Left lung (tissue), 10 donors: Measurements from ENCODE around the gene RNF126. TPM values are rescaled to one million over a fixed set of nuclear protein-coding genes. Genes with fewer than 3 reads are reported as not detected.

Experiments used
- ATAC-seq: fragments of 200-7000 bp; cut with Tn5 transposase; one replicate; pipeline ENCODE4 v1.9.1; 2020; ENCODE audit warnings: moderate library complexity
- DNase-seq, 4 donors: peaks; one replicate each; pipeline ENCODE4 v3.0.0-alpha.2; 2013 to 2020
- H3K27ac ChIP-seq, 2 donors: fragments of 200-600 bp; sonication (generic) in 1 of 2; one replicate each; pipeline versions ENCODE4 v1.5.0 to v1.8.0; 2020 to 2021
- H3K27me3 ChIP-seq, 2 donors: fragments of 200-600 bp; sonication (generic) in 1 of 2; one replicate each; pipeline versions ENCODE4 v1.5.0 to v1.8.0; 2020 to 2021
- H3K36me3 ChIP-seq, 2 donors: fragments of 200-600 bp; sonication (generic) in 1 of 2; one replicate each; pipeline versions ENCODE4 v1.5.0 to v1.8.0; 2020 to 2021
- H3K4me1 ChIP-seq, 2 donors: fragments of 200-600 bp; one replicate each; pipeline ENCODE4 v1.8.0; 2021
- H3K4me3 ChIP-seq, 2 donors: fragments of 200-600 bp; sonication (generic) in 1 of 2; one replicate each; pipeline versions ENCODE4 v1.5.0 to v1.8.0; 2020 to 2021; ENCODE audit warnings: mild to moderate bottlenecking in 1 of 2
- H3K9me3 ChIP-seq, 2 donors: fragments of 200-600 bp; sonication (generic) in 1 of 2; one replicate each; pipeline versions ENCODE4 v1.5.0 to v1.8.0; 2020 to 2021
- CTCF ChIP-seq, 2 donors: fragments of 200-600 bp; sonication (generic) in 1 of 2; IDR thresholded peaks; one replicate each; pipeline versions ENCODE4 v1.5.0 to v1.8.0; 2021; ENCODE audit warnings: antibody characterized with exemption in 2 of 2
- intact Hi-C, 2 donors: fragments of 100-400 bp; cut with DNase I; formaldehyde crosslinking; loops; one replicate each; pipeline versions ENCODE4 v1.11.2 to v1.14.2; 2022
- polyA plus RNA-seq, 6 donors: library from polyadenylated mRNA; unstranded; fragments of 120-200 nt; gene quantifications; one replicate each; pipeline ENCODE4 v1.2.1, GENCODE V29; 2013; ENCODE audit not compliant: insufficient read length in 6 of 6
- total RNA-seq, 2 donors: library from RNA; stranded (reverse); fragmentation: NEBNext Ultra II Directional; extraction: Animal tissue kit (Norgen Biotek cat#: 25700); gene quantifications; one replicate each; pipeline ENCODE4 v1.2.1, GENCODE V29; 2021
- donor health status: DM: no; HTN: yes; CAD: no.
- donor health status: DM: no; HTN: no; CAD: no.

The RNF126 gene
- total and polyA plus RNA-seq, 8 donors: 15.4 to 34.0 (median 23.1) TPM

GRCh38 chr19:709196-709964, 46.4 kb upstream of the RNF126 start:
- H3K4me3 ChIP-seq: peak overlapping the region; percentile 40 to 47
- intact Hi-C loops: no loop called here
- no peaks in the 10 kb centered on the region for H3K36me3 ChIP-seq
- peak overlapping the region; percentile 63 to 67 for H3K27ac ChIP-seq
- peaks cover 7 to 29% of the 10 kb centered on the region in 2 donors for H3K27me3 ChIP-seq
- peaks cover 3 to 18% of the 10 kb centered on the region in 2 donors for H3K4me1 ChIP-seq
- ATAC-seq: peak; percentile 4
- no peak for DNase-seq
- no peaks in the 10 kb centered on the region for H3K9me3 ChIP-seq
- TF ChIP-seq CTCF (IDR thresholded peaks at IDR 0.05): no peak

- peak within 1 kb of the TSS; percentile 63 to 67 for H3K27ac ChIP-seq
- H3K36me3 ChIP-seq: no peaks in the 10 kb centered on the region
- intact Hi-C loops: no loop called here
- H3K9me3 ChIP-seq: no peaks in the 10 kb centered on the region
- H3K27me3 ChIP-seq: peaks cover 7 to 29% of the 10 kb centered on the region in 2 donors
- no peak for DNase-seq
- no peak for TF ChIP-seq CTCF (IDR thresholded peaks at IDR 0.05)
- ATAC-seq: no peak
- peak within 1 kb of the TSS; percentile 40 to 47 for H3K4me3 ChIP-seq
- peaks cover 3 to 23% of the 10 kb centered on the region in 2 donors for H3K4me1 ChIP-seq
Measured at GRCh38 chr19:708154-709143, 45.4 kb upstream of the RNF126 start, which contains the start of gene PALM. Gene PALM (plus strand): TSS chr19:708935. CDS start chr19:709147, 212 bp downstream.

- Histone ChIP-seq H3K27me3 (peaks cover under 1 to 14% of the 10 kb centered on the region in 2 donors), H3K9me3 (no peaks in the 10 kb centered on the region), H3K4me3 (peak overlapping the region in 1 of 2 donors; percentile 14), H3K27ac (no peak overlapping the region), H3K4me1 (peaks cover 3 to 26% of the 10 kb centered on the region in 2 donors), H3K36me3 (no peaks in the 10 kb centered on the region)
- no peak for TF ChIP-seq CTCF (IDR thresholded peaks at IDR 0.05)
- DNase-seq: no peak
- intact Hi-C loops: no loop called here
- peak; percentile 4 for ATAC-seq
Measured at GRCh38 chr19:704447-704741, 41.4 kb upstream of the RNF126 start.

- peaks cover 0 to 9% of the 10 kb centered on the region in 2 donors for H3K27me3 ChIP-seq
- no peaks in the 10 kb centered on the region for H3K9me3 ChIP-seq
- peaks cover 3 to 26% of the 10 kb centered on the region in 2 donors for H3K4me1 ChIP-seq
- H3K36me3 ChIP-seq: no peaks in the 10 kb centered on the region
- peak overlapping the region in 1 of 2 donors; percentile 62 for H3K27ac ChIP-seq
- TF ChIP-seq CTCF (IDR thresholded peaks at IDR 0.05): no peak
- ATAC-seq: peak; percentile 90
- H3K4me3 ChIP-seq: peak overlapping the region in 1 of 2 donors; percentile 38
- DNase-seq: peak in 2 of 4 donors; percentile 87 to 95
- intact Hi-C loops: no loop called here
Measured at GRCh38 chr19:703651-704446, 40.8 kb upstream of the RNF126 start.
